Gastrocnemius medialis (tissue), 4 donors: Measurements from ENCODE around the gene DOCK4. TPM values are rescaled to one million over a fixed set of nuclear protein-coding genes. Genes with fewer than 3 reads are reported as not detected.

Experiments
- ATAC-seq, 2 donors: fragments of 150-250 bp; one replicate each; pipeline ENCODE4 v1.9.1; 2016
- DNase-seq, 2 donors: peaks; one replicate each; pipeline ENCODE4 v3.0.0-alpha.2; 2019
- H3K27ac ChIP-seq, 4 donors: fragments of 200-600 bp; sonication (generic); 1 replicate in 1 of 4; 2 replicates in 3 of 4; pipeline ENCODE4 v1.5.1; 2016 to 2018; ENCODE audit warnings: mild to moderate bottlenecking in 2 of 4, moderate library complexity in 1 of 4
- H3K27me3 ChIP-seq, 3 donors: fragments of 200-600 bp; sonication (generic) in 2 of 3; 1 replicate in 1 of 3; 2 replicates in 2 of 3; pipeline versions ENCODE4 v1.5.1 to v1.6.0; 2016 to 2019; ENCODE audit warnings: mild to moderate bottlenecking in 1 of 3, moderate library complexity in 1 of 3
- H3K36me3 ChIP-seq, 2 donors: fragments of 200-600 bp; sonication (generic) in 1 of 2; one replicate each; pipeline ENCODE4 v1.5.1; 2017 to 2018
- H3K4me1 ChIP-seq, 2 donors: fragments of 200-600 bp; sonication (generic) in 1 of 2; one replicate each; pipeline ENCODE4 v1.5.1; 2016 to 2017; ENCODE audit warnings: mild to moderate bottlenecking in 2 of 2
- H3K4me3 ChIP-seq, 4 donors: fragments of 200-600 bp; sonication (generic) in 3 of 4; 1 replicate in 1 of 4; 2 replicates in 3 of 4; pipeline ENCODE4 v1.5.1; 2016 to 2019; ENCODE audit warnings: mild to moderate bottlenecking in 2 of 4
- H3K9me3 ChIP-seq, 3 donors: fragments of 200-600 bp; sonication (generic) in 2 of 3; 1 replicate in 1 of 3; 2 replicates in 2 of 3; pipeline ENCODE4 v1.5.1; 2016 to 2019
- POLR2A ChIP-seq, 2 donors: fragments of 450-650 bp; IDR thresholded peaks; one replicate each; pipeline ENCODE4 v1.6.1; 2017; ENCODE audit warnings: antibody characterized with exemption in 2 of 2, mild to moderate bottlenecking in 2 of 2, moderate library complexity in 2 of 2
- in situ Hi-C, 4 donors: fragments of 200-750 bp; cut with MboI; loops; one replicate each; pipeline versions ENCODE4 v1.15.0 to v1.8.0; 2017; ENCODE audit warnings: low sequenced_read_pairs in 4 of 4
- intact Hi-C: fragments of 100-400 bp; cut with DNase I; formaldehyde crosslinking; loops from one replicate; pipeline ENCODE4 v1.15.1; 2023; ENCODE audit warnings: low total_unique reads
- total RNA-seq, 4 donors: library from RNA; depleted of rRNA; stranded (reverse); fragments of >200 nt; gene quantifications; one replicate each; pipeline versions ENCODE4 v1.1.0 to v1.2.3, GENCODE V29; 2016
- TF ChIP-seq, protein P1 (sequence below), 5 experiments: fragments of 450-650 bp in 3 of 5; fragments of 200-600 bp in 2 of 5; sonication (generic) in 2 of 5; IDR thresholded peaks in 4 of 5; conservative IDR thresholded peaks in 1 of 5; 1 replicate in 4 of 5; 2 replicates in 1 of 5; pipeline ENCODE4 v1.5.1; 2016 to 2019; ENCODE audit warnings: antibody characterized with exemption in 5 of 5, mild to moderate bottlenecking in 3 of 5, moderate library complexity in 3 of 5

The DOCK4 gene
- total RNA-seq, 4 donors from 2014 or later, result 8.7 to 12.0 (median 10.2) TPM

GRCh38 chr7:112047421-112047820 is 158.8 kb downstream of the DOCK4 start:
- no peak for TF ChIP-seq POLR2A (IDR thresholded peaks at IDR 0.05)
- TF ChIP-seq, protein P1, sequence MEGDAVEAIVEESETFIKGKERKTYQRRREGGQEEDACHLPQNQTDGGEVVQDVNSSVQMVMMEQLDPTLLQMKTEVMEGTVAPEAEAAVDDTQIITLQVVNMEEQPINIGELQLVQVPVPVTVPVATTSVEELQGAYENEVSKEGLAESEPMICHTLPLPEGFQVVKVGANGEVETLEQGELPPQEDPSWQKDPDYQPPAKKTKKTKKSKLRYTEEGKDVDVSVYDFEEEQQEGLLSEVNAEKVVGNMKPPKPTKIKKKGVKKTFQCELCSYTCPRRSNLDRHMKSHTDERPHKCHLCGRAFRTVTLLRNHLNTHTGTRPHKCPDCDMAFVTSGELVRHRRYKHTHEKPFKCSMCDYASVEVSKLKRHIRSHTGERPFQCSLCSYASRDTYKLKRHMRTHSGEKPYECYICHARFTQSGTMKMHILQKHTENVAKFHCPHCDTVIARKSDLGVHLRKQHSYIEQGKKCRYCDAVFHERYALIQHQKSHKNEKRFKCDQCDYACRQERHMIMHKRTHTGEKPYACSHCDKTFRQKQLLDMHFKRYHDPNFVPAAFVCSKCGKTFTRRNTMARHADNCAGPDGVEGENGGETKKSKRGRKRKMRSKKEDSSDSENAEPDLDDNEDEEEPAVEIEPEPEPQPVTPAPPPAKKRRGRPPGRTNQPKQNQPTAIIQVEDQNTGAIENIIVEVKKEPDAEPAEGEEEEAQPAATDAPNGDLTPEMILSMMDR (IDR thresholded peaks at IDR 0.05 in 4 of 5, conservative IDR thresholded peaks at IDR 0.05 in 1 of 5), result no peak
- Histone ChIP-seq H3K4me1 (peaks cover 29 to 30% of the 10 kb centered on the region in 2 donors), H3K36me3 (no peaks in the 10 kb centered on the region), H3K27me3 (no peaks in the 10 kb centered on the region), H3K27ac (no peak overlapping the region), H3K9me3 (no peaks in the 10 kb centered on the region), H3K4me3 (no peak overlapping the region)
- intact Hi-C loops (no loop called here), in situ Hi-C loops (no loop called here)
- ATAC-seq (no peak), DNase-seq (no peak)

DNA sequence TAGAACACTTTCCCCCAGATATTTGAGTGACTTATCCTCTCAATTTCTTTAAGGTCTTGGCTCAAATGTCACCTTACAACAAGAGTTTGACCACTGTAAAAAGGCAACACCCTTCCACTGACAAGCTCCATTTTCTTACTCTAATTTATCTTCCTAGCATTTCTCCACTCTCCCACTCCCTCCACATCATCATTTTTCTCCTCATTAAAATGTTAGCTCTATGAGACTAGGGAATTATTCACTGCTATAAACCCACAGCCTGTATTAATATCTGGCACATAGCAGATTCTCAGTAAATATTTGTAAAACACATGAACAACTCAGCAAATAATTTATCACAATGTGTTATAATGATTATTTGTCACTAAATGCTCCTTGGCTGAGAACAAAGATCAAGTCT is 161.0 kb downstream of the DOCK4 start:
- intact Hi-C loops, result no loop called here
- peaks cover 14 to 16% of the 10 kb centered on the region in 2 donors for H3K4me1 ChIP-seq
- no peak overlapping the region for H3K4me3 ChIP-seq
- H3K36me3 ChIP-seq, result no peaks in the 10 kb centered on the region
- in situ Hi-C loops, result no loop called here
- TF ChIP-seq, protein P1 (IDR thresholded peaks at IDR 0.05 in 4 of 5, conservative IDR thresholded peaks at IDR 0.05 in 1 of 5), result no peak
- TF ChIP-seq POLR2A (IDR thresholded peaks at IDR 0.05), result no peak
- DNase-seq (no peak), ATAC-seq (no peak)
- H3K27me3 ChIP-seq, result no peaks in the 10 kb centered on the region
- H3K9me3 ChIP-seq, result no peaks in the 10 kb centered on the region
- H3K27ac ChIP-seq, result no peak overlapping the region

GRCh38 chr7:112042631-112043030 is 163.6 kb downstream of the DOCK4 start:
- no peak overlapping the region for H3K4me3 ChIP-seq
- peaks cover 8 to 10% of the 10 kb centered on the region in 2 donors for H3K4me1 ChIP-seq
- H3K36me3 ChIP-seq, result no peaks in the 10 kb centered on the region
- H3K27ac ChIP-seq, result no peak overlapping the region
- ATAC-seq, result no peak
- intact Hi-C loops, result no loop called here
- H3K9me3 ChIP-seq, result no peaks in the 10 kb centered on the region
- in situ Hi-C loops, result no loop called here
- no peak for DNase-seq
- no peak for TF ChIP-seq POLR2A (IDR thresholded peaks at IDR 0.05)
- TF ChIP-seq, protein P1 (IDR thresholded peaks at IDR 0.05 in 4 of 5, conservative IDR thresholded peaks at IDR 0.05 in 1 of 5), result no peak
- H3K27me3 ChIP-seq, result no peaks in the 10 kb centered on the region

DNA sequence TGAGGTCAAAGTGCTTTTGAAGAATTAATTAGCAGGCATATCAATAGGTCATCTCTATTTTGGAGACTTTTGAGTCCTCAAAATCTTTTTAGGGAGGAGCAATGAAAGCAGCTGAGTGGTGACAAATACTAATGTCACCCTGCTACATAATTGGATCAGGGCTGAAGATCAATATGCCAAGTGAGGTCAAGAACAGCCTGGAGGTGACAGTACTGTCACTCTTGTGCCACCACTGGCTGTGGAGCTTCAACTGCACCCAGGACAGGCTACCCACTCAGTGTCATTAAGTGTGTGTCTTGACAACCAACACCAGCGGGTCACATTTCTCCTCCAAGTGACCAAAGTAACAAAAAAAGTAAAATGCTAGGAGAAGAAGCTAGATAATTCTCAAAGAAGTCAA is 167.8 kb downstream of the DOCK4 start:
- in situ Hi-C loops (no loop called here), intact Hi-C loops (no loop called here)
- TF ChIP-seq, protein P1 (IDR thresholded peaks at IDR 0.05 in 4 of 5, conservative IDR thresholded peaks at IDR 0.05 in 1 of 5), result no peak
- no peak for TF ChIP-seq POLR2A (IDR thresholded peaks at IDR 0.05)
- no peak for ATAC-seq
- peaks cover 5 to 10% of the 10 kb centered on the region in 2 donors for H3K4me1 ChIP-seq
- H3K27me3 ChIP-seq, result no peaks in the 10 kb centered on the region
- DNase-seq, result no peak
- no peaks in the 10 kb centered on the region for H3K36me3 ChIP-seq
- H3K9me3 ChIP-seq, result no peaks in the 10 kb centered on the region
- no peak overlapping the region for H3K4me3 ChIP-seq
- no peak overlapping the region for H3K27ac ChIP-seq

DNA sequence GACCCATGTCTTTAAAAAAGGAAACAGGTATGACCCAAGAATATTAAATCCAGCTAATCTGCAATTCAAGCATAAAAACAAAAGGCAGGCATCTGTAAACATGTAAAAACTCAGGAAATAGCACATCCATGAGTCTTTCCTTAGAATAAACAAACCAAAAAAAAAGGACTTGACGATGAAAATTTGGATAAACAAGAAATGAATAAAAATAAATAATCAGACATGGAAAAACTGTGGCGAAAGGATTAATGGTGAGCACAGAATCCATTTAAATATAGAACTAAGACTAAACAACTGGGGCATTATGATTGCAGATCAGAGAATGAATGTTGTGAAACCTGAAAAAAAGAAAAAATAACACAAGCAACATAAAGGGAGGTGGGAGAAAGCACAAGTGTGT is 170.1 kb downstream of the DOCK4 start:
- no peak for TF ChIP-seq POLR2A (IDR thresholded peaks at IDR 0.05)
- TF ChIP-seq, protein P1 (IDR thresholded peaks at IDR 0.05 in 4 of 5, conservative IDR thresholded peaks at IDR 0.05 in 1 of 5), result no peak
- in situ Hi-C loops, result no loop called here
- Histone ChIP-seq H3K36me3 (no peaks in the 10 kb centered on the region), H3K4me1 (peaks cover 15 to 19% of the 10 kb centered on the region in 2 donors), H3K27me3 (no peaks in the 10 kb centered on the region), H3K27ac (no peak overlapping the region), H3K4me3 (no peak overlapping the region), H3K9me3 (no peaks in the 10 kb centered on the region)
- ATAC-seq (no peak), DNase-seq (no peak)
- intact Hi-C loops, result no loop called here
